Stimulated activated CD8-positive, alpha-beta memory T cell treated with anti-CD3 and anti-CD28 coated beads, Interleukin-7, amount 100 ng/mL, for 1 hour (primary cell): ENCODE measurements around the gene MCOLN3.
"Not testable (repeated sequence)": the region's sequence is repeated elsewhere in the genome, so short reads cannot be mapped to it uniquely, and the experiment has no call there.

ENCODE experiments used
- DNase-seq, 2 donors: peaks; one replicate each; pipeline ENCODE4 v3.0.0-alpha.2; 2020; ENCODE audit warnings: low read depth in 2 of 2

The MCOLN3 gene

DNA sequence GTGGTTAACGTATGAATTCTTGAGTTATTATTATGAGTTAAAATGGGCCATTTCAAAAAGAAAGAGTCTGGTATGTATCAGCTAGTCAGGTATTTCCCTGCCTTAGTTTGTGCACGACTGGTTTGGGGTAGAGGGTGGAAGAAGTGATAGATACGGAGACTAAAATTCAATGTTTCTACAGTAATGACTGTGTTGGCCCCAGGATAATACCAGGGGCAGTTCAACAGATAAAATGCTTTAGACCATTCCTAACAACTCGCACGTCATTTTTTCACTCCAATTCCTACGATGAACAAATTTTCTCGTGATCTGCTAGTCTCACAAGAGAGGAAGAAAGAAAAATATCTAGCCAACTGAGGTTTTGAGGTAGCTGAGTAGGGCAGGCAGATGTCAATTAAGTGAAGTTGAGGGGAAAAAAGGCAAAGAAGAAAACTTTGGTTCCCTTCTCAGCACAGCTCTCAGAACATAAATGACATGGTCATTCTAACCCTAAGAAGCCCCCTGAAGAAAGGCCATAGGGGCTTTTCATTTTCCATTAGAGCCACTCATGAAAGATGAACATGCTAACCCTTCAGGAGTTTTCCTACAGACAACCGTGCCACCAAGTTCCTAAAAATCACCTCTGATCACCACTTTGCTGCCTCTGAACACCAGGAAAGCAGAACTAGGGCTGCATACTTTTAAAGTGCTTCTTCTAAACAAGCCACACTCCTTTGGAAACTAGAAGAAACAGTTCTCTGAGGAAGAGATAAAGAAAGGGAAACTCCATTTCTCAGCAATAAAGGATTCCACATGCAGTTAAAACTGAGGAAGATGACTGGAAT lies 57.0 kb downstream of the MCOLN3 start:
- no peak for DNase-seq

DNA sequence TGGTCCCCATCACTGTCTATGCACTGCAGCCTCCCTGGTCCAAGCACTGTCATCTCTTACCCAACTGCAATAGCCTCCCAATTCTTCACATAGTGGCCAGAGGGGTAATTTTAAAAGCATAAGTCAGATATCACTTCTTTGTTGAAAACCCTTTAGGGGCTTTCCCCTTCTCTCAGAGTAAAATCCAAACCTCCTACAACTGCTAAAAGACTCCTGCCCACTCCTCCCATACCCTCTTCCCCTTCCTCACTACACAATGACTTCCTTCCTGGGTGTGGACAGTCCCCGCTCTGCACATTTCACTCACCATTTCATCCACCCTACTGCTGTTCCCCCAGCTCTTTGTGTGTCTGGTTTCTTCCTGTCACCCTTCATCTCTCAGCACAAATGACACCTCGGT lies 59.7 kb downstream of the MCOLN3 start:
- no peak for DNase-seq

DNA sequence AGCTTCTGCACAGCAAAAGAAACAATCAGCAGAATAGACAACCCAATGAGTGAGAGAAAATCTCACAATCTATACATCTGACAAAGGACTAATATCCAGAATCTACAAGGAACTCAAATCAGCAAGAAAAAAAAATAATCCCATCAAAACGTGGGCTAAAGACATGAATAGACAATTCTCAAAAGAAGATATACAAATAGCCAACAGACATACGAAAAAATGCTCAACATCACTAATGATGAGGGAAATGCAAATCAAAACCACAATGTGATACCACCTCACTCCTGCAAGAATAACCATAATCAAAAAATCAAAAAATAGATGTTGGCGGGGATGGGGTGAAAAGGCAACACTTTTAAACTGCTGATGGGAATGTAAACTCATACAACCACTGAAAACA lies 61.7 kb downstream of the MCOLN3 start:
- DNase-seq: not testable (repeated sequence)

DNA sequence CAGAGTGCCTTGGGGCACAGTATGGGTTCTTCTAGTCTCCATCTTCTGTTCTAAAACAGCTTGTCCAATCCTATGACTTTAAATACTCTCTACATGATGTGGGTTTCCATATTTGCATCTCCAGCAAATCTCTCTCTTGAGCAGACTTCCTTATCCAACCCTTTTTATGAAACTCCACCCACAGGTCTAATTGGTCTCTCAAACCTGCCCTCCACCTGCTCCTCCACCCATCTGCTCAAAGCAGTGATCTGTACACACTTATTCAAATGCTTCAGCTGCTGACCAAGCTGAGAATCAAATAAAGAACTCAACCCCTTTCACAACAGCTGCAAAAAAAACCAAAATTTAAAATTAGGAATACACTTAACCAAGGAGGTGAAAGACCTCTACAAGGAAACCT lies 62.9 kb downstream of the MCOLN3 start:
- no peak for DNase-seq

DNA sequence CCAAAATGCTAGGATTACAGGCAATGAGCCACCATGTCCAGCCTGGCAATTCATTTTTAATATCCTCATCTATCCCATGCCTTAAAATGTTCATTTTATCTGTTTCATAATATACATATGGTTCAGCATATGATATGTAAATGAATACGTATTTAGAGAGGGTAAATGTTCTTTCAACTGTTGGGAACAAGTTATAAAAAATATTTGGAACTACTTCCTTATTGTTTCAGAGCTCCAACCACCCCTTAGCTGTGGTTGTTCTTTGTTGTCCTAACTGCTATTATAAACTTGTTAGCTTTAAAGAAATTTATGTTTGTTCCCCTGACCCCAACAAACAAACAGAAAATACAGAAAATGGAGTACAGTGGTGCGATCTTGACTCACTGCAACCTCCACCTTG lies 65.9 kb downstream of the MCOLN3 start:
- no peak for DNase-seq

DNA sequence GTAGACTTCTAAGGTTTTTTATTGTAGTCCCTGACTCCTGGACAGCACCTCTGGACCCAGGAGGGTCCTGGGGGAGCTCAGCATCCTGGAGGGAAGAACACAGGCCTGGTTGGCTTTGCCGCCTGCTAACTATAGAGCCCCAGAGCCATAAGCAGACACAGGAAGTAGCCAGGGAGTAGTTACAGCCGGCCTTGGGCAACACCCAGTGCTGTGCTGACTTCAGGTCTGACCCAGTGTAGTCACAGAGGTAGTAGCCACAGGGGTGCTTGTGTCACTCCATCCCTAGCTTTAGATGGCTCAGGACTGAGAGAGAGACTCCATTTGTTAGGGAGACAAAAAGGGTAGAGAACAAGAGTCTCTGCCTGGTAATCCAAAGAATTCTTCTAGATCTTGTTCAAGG lies 73.3 kb downstream of the MCOLN3 start:
- no peak for DNase-seq

DNA sequence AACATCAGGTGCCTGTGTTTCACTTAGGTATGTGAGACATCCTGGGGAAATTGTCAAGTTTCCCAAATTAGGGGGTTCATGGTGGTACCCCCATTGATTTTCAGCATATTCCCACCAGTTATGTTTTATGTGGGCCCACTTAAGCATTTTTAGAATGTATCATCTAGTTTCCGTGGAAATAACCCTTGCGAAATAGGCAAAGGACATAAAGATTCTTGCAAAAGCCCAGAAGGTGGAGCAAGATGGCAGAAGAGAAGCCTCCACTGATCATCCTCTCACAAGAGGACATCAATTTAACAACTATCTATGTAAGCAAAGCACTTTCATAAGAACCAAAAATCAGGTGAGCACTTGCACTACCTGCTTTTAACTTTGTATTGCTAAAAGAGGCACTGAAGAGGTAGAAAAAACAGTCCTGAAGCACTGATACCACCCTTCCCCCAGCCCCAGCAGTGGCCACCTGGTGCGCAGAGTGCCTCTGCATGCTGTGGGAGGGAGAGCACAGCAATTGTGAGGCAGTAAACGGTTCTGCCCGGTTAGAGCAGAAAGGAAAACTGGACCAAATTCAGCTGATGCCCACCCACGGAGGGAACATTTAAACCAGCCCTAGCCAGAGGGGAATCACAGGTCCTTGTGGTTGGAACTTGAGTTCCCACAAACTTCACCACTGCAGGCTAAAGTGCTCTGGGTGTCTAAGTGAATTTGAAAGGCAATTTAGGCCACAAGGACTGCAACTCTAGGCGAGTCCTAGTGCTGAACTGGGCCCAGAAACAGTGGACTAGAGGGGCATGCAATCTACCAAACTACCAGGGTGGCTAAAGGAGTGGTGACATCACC lies 74.6 kb downstream of the MCOLN3 start:
- DNase-seq: no peak

DNA sequence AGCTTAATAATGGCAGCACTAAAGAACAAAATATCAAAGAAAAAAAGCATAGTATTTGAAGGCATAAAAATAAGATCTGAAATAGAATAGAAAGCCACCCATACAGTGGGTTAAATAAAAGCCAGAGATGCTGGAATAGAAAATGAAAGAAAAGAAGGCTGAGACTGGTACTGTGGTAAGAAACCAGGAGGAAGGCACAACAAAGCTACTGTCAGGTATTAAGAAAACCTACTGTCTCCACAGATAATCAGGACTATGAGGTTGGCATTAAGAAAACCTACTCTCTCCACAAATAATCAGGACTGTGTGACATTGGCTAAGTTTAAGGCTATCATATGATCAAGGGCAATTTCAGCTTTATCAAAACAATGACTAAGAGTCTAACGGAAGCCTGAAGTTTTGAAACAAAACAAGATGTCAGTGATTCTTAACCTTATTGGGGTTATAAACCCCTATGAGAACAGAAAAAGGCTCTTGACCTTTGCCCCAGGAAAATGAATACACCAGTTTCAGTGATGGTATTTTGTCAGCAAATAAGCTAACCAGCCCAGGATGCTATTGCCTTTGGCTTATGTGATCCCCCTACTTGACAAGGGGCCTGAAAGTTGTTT lies 75.8 kb downstream of the MCOLN3 start:
- no peak for DNase-seq

DNA sequence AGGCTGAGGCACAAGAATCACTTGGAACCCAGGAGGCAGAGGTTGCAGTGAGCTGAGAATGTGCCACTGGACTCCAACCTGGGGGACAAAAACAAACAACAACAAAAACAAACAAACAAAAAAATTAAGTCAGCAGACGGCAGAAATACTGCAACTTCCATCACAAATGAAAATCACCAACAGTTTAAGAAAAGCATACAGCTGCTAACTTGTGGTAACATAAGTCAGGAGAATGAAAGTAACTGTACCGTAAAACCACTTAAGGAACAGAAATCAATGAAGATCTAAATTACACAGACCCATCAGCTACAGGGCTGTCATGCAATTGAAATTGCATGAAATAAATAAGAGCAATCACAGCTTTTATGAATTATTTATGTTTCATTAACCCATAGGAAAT lies 76.3 kb downstream of the MCOLN3 start:
- DNase-seq: no peak

DNA sequence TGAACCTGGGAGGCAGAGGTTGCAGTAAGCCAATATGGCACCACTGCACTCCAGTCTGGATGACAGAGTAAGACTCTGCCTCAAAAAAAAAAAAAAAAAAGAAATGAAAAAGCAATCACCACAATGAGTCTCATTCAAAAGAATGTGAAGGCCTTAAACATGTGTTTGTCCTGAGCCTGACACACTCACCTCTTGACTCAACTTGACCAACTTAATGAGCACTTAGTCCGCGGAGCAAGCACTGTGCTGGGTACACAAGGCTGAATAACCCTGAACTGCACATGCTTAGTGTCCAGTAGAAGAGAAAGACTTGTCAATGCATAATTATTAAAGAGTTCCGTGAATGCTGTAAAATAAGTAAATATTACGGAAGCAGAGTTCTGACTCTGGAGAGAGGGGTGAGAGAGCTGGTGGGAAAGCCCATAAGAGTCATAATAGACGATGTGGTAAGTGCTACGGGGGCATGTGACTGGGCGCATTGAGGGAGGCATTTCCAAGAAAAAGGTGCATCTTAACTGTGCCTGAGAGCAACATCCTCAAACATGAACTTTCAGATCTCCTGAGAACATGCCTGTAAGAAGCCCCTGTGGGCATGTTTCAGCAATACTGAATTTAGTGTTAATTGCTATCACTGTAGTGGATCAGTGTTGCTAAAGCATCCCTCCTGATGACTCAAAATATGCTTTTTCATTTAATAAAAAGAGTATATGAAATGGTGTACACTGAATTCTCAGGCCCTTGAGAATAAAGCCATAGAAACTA lies 78.6 kb downstream of the MCOLN3 start:
- no peak for DNase-seq

DNA sequence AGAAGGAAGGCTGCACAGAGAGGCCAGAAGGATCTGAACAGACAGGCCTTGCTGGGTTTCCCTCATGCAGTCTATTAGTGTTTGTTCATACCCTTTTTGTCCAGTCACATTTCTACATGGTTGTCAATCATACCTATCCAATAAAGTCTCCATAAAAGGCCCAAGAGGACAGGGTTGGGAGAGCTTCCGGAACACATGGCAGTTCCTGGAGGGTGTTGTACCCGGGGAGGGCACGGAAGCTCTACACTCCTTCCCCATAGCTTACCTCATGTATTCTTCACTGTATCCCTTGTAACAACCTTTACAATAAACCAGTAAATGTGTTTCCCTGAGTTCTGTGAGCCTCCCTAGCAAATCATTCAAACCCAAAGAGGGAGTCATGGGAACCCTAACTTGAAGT lies 79.4 kb downstream of the MCOLN3 start:
- no peak for DNase-seq

DNA sequence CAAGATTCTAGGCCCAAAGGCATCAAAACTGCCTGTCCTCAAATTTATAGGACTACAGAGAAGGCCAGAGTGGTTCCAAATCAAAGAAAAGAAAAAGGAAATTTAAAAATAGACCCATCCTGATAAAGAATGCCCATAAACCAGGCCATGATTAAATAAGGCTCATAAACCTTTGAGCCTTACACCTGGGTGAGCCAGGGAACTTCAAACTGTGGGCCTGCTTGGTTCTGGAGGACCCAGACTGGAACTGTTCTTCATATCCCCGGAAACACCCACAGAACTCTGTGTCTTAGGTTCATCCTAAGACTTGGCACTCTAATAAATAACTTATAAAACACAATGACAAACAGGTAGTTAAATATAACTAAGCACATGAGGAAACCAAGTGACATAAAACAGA lies 80.2 kb downstream of the MCOLN3 start:
- DNase-seq: no peak
